ENCODE measurements around the gene ZFPL1. TPM values are rescaled to one million over a fixed set of nuclear protein-coding genes. Genes with fewer than 3 reads are reported as not detected.
"Not testable (repeated sequence)": the region's sequence is repeated elsewhere in the genome, so short reads cannot be mapped to it uniquely, and the experiment has no call there.

The ZFPL1 gene
- polyA plus RNA-seq, 4 donors, result 26.2 to 36.5 (median 31.0) TPM

DNA sequence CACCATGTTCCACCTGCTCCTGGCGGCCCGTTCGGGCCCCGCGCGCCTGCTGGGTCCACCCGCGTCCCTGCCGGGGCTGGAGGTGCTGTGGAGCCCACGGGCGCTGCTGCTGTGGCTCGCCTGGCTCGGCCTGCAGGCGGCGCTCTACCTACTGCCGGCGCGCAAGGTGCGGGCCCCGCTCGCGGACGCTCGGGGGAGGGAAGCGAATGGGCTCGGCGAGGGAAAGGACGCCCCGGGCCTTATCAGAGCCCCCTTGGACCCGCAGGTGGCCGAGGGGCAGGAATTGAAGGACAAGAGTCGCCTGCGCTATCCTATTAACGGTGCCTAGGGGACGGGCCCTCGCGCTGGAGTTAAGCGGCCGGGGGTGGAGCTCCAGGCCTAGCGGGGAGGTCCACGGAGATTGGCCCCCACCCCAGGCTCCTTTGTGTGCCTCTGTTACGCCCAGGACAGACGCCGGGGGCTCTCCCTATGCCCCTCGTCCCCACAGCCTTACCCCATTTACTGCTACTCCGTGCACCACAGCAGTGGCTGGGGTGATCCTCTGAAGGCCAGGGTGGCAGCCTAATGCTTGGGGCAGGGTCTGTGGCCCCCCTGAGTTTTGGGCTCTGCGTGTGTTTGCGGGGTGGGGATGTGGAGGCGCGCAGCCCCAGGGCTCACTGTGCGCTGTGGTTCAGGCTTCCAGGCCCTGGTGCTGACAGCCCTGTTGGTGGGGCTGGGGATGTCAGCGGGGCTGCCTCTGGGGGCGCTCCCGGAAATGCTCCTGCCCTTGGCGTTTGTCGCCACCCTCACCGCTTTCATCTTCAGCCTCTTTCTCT lies 28.7 kb downstream of the ZFPL1 start:
- no peak for DNase-seq (ENCODE audit: low read depth in 4 of 4, low spot score in 3 of 4)

GRCh38 chr11:65113361-65113756 lies 29.3 kb downstream of the ZFPL1 start:
- DNase-seq (ENCODE audit: low read depth in 4 of 4, low spot score in 3 of 4), result no peak

DNA sequence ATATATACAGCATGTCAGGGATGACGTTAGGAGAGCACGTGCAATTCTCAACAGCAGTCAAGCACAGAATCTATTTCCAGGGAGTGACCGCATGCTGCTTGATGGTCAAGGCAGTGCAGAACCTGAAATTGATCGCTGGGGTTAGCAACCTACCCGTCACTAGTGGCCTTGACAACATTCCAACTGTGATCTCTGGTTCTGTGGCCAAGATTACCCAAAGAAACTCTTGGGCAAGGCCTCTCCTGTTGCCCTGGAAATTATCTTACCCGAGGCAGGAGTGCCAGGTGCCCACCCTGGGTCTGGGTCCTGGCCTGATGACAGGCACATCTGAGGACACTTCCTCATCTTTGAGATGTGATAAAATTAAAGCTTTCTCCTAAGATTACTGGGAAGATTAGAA lies 29.8 kb downstream of the ZFPL1 start:
- DNase-seq (ENCODE audit: low read depth in 4 of 4, low spot score in 3 of 4), result no peak

- DNase-seq (ENCODE audit: low read depth in 4 of 4, low spot score in 3 of 4), result no peak
Measured at GRCh38 chr11:65114538-65115171, 30.6 kb downstream of the ZFPL1 start.

GRCh38 chr11:65115361-65116082 lies 31.5 kb downstream of the ZFPL1 start:
- no peak for DNase-seq (ENCODE audit: low read depth in 4 of 4, low spot score in 3 of 4)

DNA sequence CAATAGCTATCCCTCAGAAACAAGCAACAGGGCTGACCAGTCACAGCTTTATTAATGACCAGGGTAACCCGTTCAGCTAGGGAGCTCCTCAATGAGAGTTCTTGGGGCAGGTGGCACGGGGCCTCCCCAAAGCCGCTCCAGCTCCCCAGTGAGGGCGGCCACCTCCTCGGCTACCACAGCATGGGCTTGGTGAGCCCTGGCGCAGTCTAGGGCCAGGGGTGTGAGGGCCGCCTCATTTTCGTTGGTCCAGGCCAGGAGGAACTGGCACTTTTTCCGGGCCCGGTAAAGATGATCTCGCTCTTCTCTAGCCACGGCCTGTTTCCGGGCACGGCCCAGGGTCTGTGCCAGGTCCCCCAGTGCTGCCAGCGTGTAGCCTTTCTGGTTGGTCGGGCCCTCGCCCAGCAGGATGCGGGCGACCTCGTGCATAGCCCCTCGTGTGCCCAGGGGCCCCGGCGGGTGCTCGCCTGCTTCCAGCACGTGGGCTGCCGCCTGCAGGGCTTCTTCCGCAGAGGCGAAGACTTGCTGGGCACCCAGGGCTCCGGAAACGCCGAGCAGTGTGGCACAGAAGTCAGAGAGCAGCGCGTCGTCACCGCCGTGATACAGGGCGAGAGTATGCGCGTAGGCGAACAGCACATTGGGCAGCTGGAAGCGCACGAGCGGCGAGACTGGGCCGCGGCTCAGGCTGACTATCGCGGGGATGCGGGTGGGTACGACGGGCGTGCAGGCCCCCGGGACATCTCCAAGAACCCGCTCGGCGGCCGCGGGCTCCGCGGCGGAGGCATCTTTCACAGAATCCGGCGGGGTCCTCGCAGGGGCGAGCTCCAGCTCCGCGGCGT lies 32.6 kb downstream of the ZFPL1 start:
- no peak for DNase-seq (ENCODE audit: low read depth in 4 of 4, low spot score in 3 of 4)

- peak; percentile 97 to 98 (median 98) for DNase-seq (ENCODE audit: low read depth in 4 of 4, low spot score in 3 of 4)
Measured at GRCh38 chr11:65117206-65118096, 33.4 kb downstream of the ZFPL1 start, which contains the start of gene ZNHIT2. TSS of gene ZNHIT2 (minus strand) at chr11:65117701. CDS start at chr11:65117653, 48 bp downstream.

DNA sequence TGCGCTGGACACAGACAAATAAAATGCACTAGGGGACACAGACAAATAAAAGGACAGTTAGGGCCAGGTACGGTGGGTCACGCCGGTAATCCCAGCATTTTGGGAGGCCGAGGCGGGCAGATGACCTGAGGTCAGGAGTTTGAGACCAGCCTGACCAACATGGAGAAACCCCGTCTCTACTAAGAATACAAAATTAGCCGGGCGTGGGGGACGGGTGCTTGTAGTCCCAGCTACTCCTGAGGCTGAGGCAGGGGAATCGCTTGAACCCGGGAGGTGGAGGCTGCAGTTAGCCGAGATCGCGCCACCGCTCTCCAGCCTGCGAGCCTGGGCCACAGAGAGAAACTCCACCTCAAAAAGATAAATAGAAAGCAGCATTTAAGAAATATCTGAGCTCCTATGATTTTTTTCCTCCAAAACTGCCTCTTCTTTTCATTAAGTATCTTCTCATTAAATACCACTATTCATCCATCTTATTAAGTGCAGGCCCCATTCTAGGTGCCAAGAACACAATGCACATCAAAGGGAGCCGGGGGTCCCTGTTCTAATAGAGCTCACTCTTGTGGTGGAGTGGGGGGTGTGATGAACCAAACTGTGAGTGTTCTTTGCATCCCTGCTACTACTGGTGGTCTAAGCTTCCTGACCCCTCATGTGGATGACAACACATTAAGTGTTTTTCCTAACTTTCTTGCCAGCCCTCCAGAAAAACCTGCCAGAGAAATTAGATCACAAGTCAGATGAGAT lies 34.2 kb downstream of the ZFPL1 start:
- no peak for DNase-seq (ENCODE audit: low read depth in 4 of 4, low spot score in 3 of 4)

DNA sequence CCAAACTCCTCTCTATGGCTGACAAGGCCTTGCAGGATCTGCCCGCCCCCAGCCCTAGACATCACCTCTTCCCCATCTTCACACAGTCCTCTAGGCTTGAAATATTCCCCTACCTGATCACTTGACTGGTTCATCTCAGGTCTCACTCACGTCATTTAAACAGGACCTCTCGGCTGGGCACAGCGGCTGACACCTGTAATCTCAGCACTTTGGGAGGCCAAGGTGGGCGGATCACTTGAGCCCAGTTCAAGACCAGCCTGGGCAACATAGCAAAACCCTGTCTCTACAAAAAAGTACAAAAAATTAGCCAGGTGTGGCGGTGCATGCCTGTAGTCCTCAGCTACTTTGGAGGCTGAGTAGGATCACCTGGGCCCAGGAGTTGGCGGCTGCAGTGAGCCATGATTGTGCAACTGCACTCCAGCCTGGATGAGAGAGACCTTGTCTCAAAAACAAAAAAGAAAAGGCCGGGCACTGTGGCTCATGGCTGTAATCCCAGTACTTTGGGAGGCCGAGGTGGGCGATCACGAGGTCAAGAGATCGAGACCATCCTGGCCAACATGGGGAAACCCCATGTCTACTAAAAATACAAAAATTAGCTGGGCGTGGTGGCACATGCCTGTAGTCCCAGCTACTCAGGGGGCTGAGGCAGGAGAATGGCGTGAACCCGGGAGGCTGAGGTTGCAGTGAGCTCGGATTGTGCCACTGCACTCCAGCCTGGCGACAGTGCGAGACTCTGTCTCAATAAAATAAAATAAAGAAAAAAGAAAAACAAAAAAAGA lies 35.1 kb downstream of the ZFPL1 start:
- not testable (repeated sequence) for DNase-seq (ENCODE audit: low read depth in 4 of 4, low spot score in 3 of 4)

GRCh38 chr11:65119670-65119995 lies 35.6 kb downstream of the ZFPL1 start:
- no peak for DNase-seq (ENCODE audit: low read depth in 4 of 4, low spot score in 3 of 4)

DNA sequence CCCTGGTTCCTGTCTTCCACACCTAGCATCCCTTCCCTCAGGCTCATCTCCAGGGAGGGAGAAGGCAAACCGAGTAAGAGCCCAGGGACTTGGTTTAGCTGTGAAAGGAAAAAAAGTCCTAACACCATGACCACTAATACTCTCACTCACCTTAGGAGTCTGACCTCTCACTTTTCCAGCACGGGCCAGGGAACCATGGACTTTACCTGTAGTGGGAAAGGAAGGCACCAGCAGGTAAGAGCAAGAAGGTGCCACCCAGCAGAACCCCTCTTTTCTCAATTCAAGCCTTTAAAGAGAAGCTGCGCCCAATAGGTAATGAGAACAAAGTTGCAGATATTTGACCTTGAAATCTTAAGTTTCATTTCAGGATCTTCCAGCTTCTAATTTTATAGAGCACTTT lies 36.8 kb downstream of the ZFPL1 start:
- DNase-seq (ENCODE audit: low read depth in 4 of 4, low spot score in 3 of 4), result no peak

DNA sequence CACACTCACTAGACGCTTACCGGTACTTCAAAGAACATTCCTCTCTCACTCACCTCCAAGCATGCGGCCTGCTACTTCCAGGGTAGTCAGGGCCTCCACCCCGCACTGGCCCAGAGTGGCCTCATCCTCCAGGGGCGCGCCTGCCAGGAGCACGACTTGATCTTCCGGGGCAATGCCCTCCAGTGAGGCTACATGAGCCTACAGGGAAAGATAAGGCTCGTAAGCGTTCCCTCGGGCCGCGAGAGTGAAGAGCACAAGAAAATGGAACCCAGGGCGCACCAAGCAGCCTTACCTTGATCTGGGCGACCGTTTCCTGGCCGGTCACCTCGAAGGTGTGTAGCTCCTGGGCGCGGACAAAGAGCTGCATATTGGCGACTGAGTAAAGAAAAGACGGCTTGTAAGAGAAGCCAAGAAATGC lies 37.4 kb downstream of the ZFPL1 start:
- no peak for DNase-seq (ENCODE audit: low read depth in 4 of 4, low spot score in 3 of 4)

GRCh38 chr11:65121865-65122696 lies 38.1 kb downstream of the ZFPL1 start, which contains the start of the genes FAU and MRPL49:
TSS of gene FAU (minus strand) at chr11:65122134. CDS start at chr11:65121813, 321 bp downstream.
TSS of gene MRPL49 (plus strand) at chr11:65122321. CDS start at chr11:65122347, 26 bp downstream.
- DNase-seq (ENCODE audit: low read depth in 4 of 4, low spot score in 3 of 4), result peak; percentile 91 to 94 (median 92)

GRCh38 chr11:65124480-65125196 lies 40.6 kb downstream of the ZFPL1 start:
- DNase-seq (ENCODE audit: low read depth in 4 of 4, low spot score in 3 of 4), result no peak

DNA sequence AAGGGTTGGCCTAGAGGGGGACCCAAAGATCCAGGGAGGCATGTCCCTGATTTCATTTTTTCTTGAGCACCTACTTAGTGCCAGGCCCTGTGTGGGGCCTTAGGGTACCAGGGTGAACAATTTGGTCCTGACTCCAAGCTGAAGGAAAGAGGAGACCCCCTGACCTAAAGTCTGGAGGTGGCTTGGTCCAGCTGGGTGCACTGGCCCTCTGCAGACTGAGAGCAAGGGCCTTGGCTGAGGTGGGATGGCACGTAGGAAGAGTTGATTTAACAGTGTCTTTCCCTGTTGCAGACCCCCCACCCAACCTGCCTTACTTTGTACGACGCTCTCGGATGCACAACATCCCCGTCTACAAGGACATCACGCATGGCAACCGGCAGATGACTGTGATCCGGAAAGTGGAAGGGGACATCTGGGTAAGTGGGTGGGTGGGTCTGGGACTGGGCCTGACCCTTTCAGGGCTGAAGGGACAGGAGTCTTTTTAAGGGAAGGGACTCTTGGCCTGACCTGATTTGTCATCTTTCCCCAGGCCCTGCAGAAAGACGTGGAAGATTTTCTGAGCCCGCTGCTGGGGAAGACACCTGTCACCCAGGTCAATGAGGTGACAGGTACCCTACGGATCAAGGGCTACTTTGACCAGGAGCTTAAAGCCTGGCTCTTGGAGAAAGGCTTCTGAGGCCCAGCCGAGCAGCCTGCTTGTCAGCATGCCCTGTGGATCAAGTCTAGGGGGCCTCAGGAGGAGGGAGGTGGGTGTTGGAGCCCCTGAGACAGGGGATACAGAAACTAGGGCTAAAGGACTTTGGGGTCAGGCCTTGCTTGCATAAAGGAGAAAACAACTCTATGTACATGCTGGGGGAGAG lies 41.4 kb downstream of the ZFPL1 start:
- DNase-seq (ENCODE audit: low read depth in 4 of 4, low spot score in 3 of 4), result no peak
